GM12892 (cell line): ENCODE results near the gene NAGPA.

Source experiments
- POLR2A ChIP-seq: IDR thresholded peaks from 2 replicates; pipeline ENCODE4 v1.6.1; 2011; ENCODE audit warnings: low read depth, low read length, control low read depth
- TAF1 ChIP-seq: IDR thresholded peaks from 2 replicates; pipeline ENCODE4 v1.6.1; 2011; ENCODE audit warnings: low read depth, mild to moderate bottlenecking, control low read depth, low read length, borderline replicate concordance

DNA sequence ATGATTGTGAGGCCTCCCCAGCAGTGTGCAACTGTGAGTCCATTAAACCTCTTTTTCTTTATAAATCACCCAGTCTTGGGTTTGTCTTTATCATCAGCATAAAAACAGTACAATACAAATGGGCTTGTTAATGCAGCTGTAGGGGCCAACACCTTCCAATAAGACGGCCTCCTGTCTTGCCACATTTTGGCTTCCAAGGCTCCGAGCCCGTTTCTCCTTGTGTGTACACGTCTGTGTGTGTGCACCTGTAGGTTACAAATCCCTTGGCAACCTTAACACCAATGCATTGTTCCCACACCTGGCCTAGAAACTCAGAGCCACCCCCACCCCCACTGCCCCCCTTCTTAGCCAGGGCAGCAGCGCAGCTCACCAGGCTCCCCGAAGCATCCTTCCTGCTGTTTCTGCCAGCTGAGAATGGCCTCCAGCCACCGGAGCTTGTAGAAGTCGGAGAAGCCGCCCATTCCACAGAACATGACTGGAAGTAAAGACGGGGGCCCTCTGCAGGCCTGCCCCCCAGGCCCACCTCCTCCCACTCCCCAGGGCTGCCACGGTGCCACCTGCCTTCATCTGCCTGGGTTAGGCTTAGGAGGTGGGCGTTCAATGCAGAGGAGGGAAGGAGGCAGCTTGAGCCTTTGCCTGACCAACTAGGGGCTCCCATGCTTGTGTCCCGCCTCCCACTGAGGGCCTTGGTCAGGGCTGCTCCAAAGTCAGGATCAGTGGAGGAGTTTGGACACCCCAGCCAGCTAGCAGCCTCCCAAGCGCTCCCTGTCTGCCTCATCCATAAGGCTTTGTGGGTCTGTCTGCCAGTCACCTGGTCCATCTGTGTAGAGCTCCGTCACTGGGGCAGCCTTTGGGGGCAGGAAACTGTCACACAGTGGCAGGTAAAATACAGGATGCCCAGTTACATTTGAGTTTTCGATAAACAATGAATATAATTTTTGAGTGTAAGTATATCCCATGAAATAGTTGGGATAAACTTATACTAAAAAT is 21.4 kb upstream of the NAGPA start:
- TF ChIP-seq POLR2A: no peak
- no peak for TF ChIP-seq TAF1
